GM23338 (cell line): ENCODE results near the gene COPZ2.

Experiments
- CREB1 ChIP-seq: fragments of 250-450 bp; sonication (Bioruptor Pico); IDR thresholded peaks from 2 replicates; pipeline ENCODE4 v1.5.0; 2020; ENCODE audit warnings: low read depth, mild to moderate bottlenecking, moderate library complexity
- EZH2 ChIP-seq: fragments of 200-600 bp; sonication (generic); IDR thresholded peaks from one replicate; pipeline ENCODE4 v1.8.0; 2017; ENCODE audit warnings: antibody characterized with exemption, mild to moderate bottlenecking, low read depth; ENCODE audit not compliant: unreplicated experiment
- EZH2phosphoT487 ChIP-seq: fragments of 200-600 bp; sonication (generic); IDR thresholded peaks from one replicate; pipeline ENCODE4 v1.8.1; 2018; ENCODE audit warnings: antibody characterized with exemption; ENCODE audit not compliant: unreplicated experiment
- NANOG ChIP-seq: IDR thresholded peaks from 2 replicates; pipeline ENCODE4 v1.6.1; 2016; ENCODE audit warnings: antibody characterized with exemption, borderline replicate concordance
- POLR2AphosphoS5 ChIP-seq: IDR thresholded peaks from 2 replicates; pipeline ENCODE4 v1.6.1; 2016; ENCODE audit warnings: antibody characterized with exemption, low read depth
- STAT1 ChIP-seq: IDR thresholded peaks from one replicate; pipeline ENCODE4 v1.6.1; 2016; ENCODE audit warnings: antibody characterized with exemption; ENCODE audit not compliant: unreplicated experiment
- ZNF331 ChIP-seq: fragments of 250-450 bp; sonication (Bioruptor Pico); IDR thresholded peaks from 2 replicates; pipeline ENCODE4 v1.5.0; 2020; ENCODE audit warnings: low read depth, mild to moderate bottlenecking, moderate library complexity
- TF ChIP-seq, protein P1 (sequence below), 2 experiments: fragments of 200-600 bp in 1 of 2; sonication (generic) in 1 of 2; conservative IDR thresholded peaks; 2 replicates each; pipeline versions ENCODE4 v1.5.1 to v1.6.1; 2016 to 2017; ENCODE audit warnings: antibody characterized with exemption in 2 of 2, low read depth in 2 of 2, mild to moderate bottlenecking in 2 of 2, moderate library complexity in 1 of 2
- TF ChIP-seq, protein P2 (sequence below): IDR thresholded peaks from one replicate; pipeline ENCODE4 v1.6.1; 2018; ENCODE audit warnings: antibody characterized with exemption; ENCODE audit not compliant: unreplicated experiment

- TF ChIP-seq POLR2AphosphoS5 (no peak), EZH2 (no peak), EZH2phosphoT487 (no peak), ZNF331 (no peak), CREB1 (CRISPR knock-in tag) (no peak), NANOG (no peak), STAT1 (no peak)
- TF ChIP-seq, protein P1, sequence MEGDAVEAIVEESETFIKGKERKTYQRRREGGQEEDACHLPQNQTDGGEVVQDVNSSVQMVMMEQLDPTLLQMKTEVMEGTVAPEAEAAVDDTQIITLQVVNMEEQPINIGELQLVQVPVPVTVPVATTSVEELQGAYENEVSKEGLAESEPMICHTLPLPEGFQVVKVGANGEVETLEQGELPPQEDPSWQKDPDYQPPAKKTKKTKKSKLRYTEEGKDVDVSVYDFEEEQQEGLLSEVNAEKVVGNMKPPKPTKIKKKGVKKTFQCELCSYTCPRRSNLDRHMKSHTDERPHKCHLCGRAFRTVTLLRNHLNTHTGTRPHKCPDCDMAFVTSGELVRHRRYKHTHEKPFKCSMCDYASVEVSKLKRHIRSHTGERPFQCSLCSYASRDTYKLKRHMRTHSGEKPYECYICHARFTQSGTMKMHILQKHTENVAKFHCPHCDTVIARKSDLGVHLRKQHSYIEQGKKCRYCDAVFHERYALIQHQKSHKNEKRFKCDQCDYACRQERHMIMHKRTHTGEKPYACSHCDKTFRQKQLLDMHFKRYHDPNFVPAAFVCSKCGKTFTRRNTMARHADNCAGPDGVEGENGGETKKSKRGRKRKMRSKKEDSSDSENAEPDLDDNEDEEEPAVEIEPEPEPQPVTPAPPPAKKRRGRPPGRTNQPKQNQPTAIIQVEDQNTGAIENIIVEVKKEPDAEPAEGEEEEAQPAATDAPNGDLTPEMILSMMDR (conservative IDR thresholded peaks at IDR 0.05; ENCODE audit: low read depth in 2 of 2): no peak
- TF ChIP-seq, protein P2, sequence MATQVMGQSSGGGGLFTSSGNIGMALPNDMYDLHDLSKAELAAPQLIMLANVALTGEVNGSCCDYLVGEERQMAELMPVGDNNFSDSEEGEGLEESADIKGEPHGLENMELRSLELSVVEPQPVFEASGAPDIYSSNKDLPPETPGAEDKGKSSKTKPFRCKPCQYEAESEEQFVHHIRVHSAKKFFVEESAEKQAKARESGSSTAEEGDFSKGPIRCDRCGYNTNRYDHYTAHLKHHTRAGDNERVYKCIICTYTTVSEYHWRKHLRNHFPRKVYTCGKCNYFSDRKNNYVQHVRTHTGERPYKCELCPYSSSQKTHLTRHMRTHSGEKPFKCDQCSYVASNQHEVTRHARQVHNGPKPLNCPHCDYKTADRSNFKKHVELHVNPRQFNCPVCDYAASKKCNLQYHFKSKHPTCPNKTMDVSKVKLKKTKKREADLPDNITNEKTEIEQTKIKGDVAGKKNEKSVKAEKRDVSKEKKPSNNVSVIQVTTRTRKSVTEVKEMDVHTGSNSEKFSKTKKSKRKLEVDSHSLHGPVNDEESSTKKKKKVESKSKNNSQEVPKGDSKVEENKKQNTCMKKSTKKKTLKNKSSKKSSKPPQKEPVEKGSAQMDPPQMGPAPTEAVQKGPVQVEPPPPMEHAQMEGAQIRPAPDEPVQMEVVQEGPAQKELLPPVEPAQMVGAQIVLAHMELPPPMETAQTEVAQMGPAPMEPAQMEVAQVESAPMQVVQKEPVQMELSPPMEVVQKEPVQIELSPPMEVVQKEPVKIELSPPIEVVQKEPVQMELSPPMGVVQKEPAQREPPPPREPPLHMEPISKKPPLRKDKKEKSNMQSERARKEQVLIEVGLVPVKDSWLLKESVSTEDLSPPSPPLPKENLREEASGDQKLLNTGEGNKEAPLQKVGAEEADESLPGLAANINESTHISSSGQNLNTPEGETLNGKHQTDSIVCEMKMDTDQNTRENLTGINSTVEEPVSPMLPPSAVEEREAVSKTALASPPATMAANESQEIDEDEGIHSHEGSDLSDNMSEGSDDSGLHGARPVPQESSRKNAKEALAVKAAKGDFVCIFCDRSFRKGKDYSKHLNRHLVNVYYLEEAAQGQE: no peak
These were observed 29.6 kb upstream of the COPZ2 start for GRCh38 chr17:48067245-48067644.
